Measurements from ENCODE around the gene ARL14EP.

The ARL14EP gene

GRCh38 chr11:30328681-30329080 lies 5.8 kb downstream of the ARL14EP start:
- Histone ChIP-seq H3K9me3 (ENCODE audit: severe bottlenecking) (no peaks in the 10 kb centered on the region), H3K27me3 (ENCODE audit: insufficient read depth, low read depth, severe bottlenecking) (no peaks in the 10 kb centered on the region), H3K4me3 (ENCODE audit: low read depth, low read length) (no peak overlapping the region), H3K27ac (no peak overlapping the region), H3K36me3 (peaks cover 22% of the 10 kb centered on the region)
- no peak for TF ChIP-seq CTCF (IDR thresholded peaks at IDR 0.05; ENCODE audit: low read depth, low read length)
- DNase-seq = no peak

GRCh38 chr11:30329150-30329940 lies 6.4 kb downstream of the ARL14EP start:
- no peak overlapping the region for H3K4me3 ChIP-seq (ENCODE audit: low read depth, low read length)
- peaks cover 26% of the 10 kb centered on the region for H3K36me3 ChIP-seq
- no peak for TF ChIP-seq CTCF (IDR thresholded peaks at IDR 0.05; ENCODE audit: low read depth, low read length)
- DNase-seq = no peak
- H3K27ac ChIP-seq = no peak overlapping the region
- H3K27me3 ChIP-seq (ENCODE audit: insufficient read depth, low read depth, severe bottlenecking) = no peaks in the 10 kb centered on the region
- no peaks in the 10 kb centered on the region for H3K9me3 ChIP-seq (ENCODE audit: severe bottlenecking)

- peak; percentile 65 for TF ChIP-seq CTCF (IDR thresholded peaks at IDR 0.05; ENCODE audit: low read depth, low read length)
- H3K9me3 ChIP-seq (ENCODE audit: severe bottlenecking) = no peaks in the 10 kb centered on the region
- peaks cover 58% of the 10 kb centered on the region for H3K36me3 ChIP-seq
- H3K27me3 ChIP-seq (ENCODE audit: insufficient read depth, low read depth, severe bottlenecking) = no peaks in the 10 kb centered on the region
- no peak for DNase-seq
- H3K4me3 ChIP-seq (ENCODE audit: low read depth, low read length) = no peak overlapping the region
- no peak overlapping the region for H3K27ac ChIP-seq
Measured at GRCh38 chr11:30333405-30333804, 10.5 kb downstream of the ARL14EP start.

- Histone ChIP-seq H3K4me3 (ENCODE audit: low read depth, low read length) (no peak overlapping the region), H3K27ac (no peak overlapping the region)
Measured at GRCh38 chr11:30342736-30343166, 19.8 kb downstream of the ARL14EP start.

GRCh38 chr11:30344085-30344484 lies 21.2 kb downstream of the ARL14EP start:
- H3K36me3 ChIP-seq = no peaks in the 10 kb centered on the region; the same call in 1 of the 2 replicates
- no peaks in the 10 kb centered on the region for H3K9me3 ChIP-seq (ENCODE audit: severe bottlenecking)
- no peak for DNase-seq
- TF ChIP-seq CTCF (IDR thresholded peaks at IDR 0.05; ENCODE audit: low read depth, low read length) = no peak
- H3K27me3 ChIP-seq (ENCODE audit: insufficient read depth, low read depth, severe bottlenecking) = no peaks in the 10 kb centered on the region
- no peak overlapping the region for H3K27ac ChIP-seq
- H3K4me3 ChIP-seq (ENCODE audit: low read depth, low read length) = no peak overlapping the region

More at GRCh38 chr11:30342736-30343166, 19.8 kb downstream of the ARL14EP start:
- DNase-seq = no peak
- Histone ChIP-seq H3K9me3 (ENCODE audit: severe bottlenecking) (no peaks in the 10 kb centered on the region), H3K36me3 (peaks cover 5% of the 10 kb centered on the region), H3K27me3 (ENCODE audit: insufficient read depth, low read depth, severe bottlenecking) (no peaks in the 10 kb centered on the region)
- TF ChIP-seq CTCF (IDR thresholded peaks at IDR 0.05; ENCODE audit: low read depth, low read length) = no peak

Measured in WERI-Rb-1 (cell line).